Endothelial cell of umbilical vein (primary cell): ENCODE results near the gene NAV2. TPM values are rescaled to one million over a fixed set of nuclear protein-coding genes. Genes with fewer than 3 reads are reported as not detected.

Experiments
- BruUV-seq: library from RNA; stranded (reverse); fragments of 400-500 nt; replicated peaks from 2 replicates; lab custom pipeline; 2021; lab: Mats Ljungman, UMichigan
- CTCF ChIA-PET: fragments of 300-600, 350-600 bp; sonication (Branson Sonifier 250); formaldehyde crosslinking; loops from one replicate; lab custom pipeline; 2021; ENCODE audit warnings: antibody characterized with exemption, inconsistent platforms; lab: Charles Lee
- POLR2A ChIA-PET: fragments of 300-600, 350-600 bp; sonication (Branson Sonifier 250); formaldehyde crosslinking; loops from one replicate; lab custom pipeline; 2021; ENCODE audit warnings: antibody characterized with exemption, inconsistent platforms; lab: Charles Lee
- DNase-seq: peaks from one replicate; pipeline ENCODE4 v3.0.0-alpha.2; 2011; ENCODE audit warnings: low read depth, low spot score
- FAIRE-seq: peaks from 2 replicates; lab custom pipeline; 2011; peaks lifted over from hg19 to GRCh38; lab: Jason Lieb, UNC
- H2AFZ ChIP-seq: 2 replicates; pipeline ENCODE4 v1.6.0; 2012; ENCODE audit warnings: low read depth, low read length, control low read depth, inconsistent platforms
- H3K27ac ChIP-seq: 2 replicates; pipeline ENCODE4 v1.5.1; 2011; ENCODE audit warnings: low read depth, mild to moderate bottlenecking, control low read depth, low read length, moderate library complexity; ENCODE audit not compliant: insufficient read depth
- H3K27me3 ChIP-seq, 2 experiments: 2 replicates each; pipeline versions ENCODE4 v1.6.0 to v1.6.1; 2011; ENCODE audit warnings: low read length in 2 of 2, mixed read lengths in 1 of 2; ENCODE audit not compliant: control insufficient read depth in 2 of 2, insufficient read depth in 2 of 2
- H3K36me3 ChIP-seq, 2 experiments: 2 replicates in 1 of 2; 3 replicates in 1 of 2; pipeline ENCODE4 v1.5.1; 2011; ENCODE audit warnings: low read length in 2 of 2, mild to moderate bottlenecking in 1 of 2, moderate library complexity in 1 of 2; ENCODE audit not compliant: control insufficient read depth in 2 of 2, insufficient read depth in 2 of 2; ENCODE audit errors: extremely low read depth in 1 of 2
- H3K4me1 ChIP-seq: 3 replicates; pipeline ENCODE4 v1.5.1; 2011; ENCODE audit warnings: mild to moderate bottlenecking, low read length; ENCODE audit not compliant: control insufficient read depth, insufficient read depth; ENCODE audit errors: extremely low read depth
- H3K4me2 ChIP-seq: 2 replicates; pipeline ENCODE4 v1.6.1; 2011; ENCODE audit warnings: low read length, control low read depth, mixed read lengths; ENCODE audit not compliant: insufficient read depth
- H3K4me3 ChIP-seq, 3 experiments: fragments of 200-600 bp in 1 of 3; sonication (generic), shearing (Covaris generic) in 1 of 3; replicated peaks in 1 of 3; 2 replicates each; pipeline ENCODE4 v1.5.1; 2011 to 2016; ENCODE audit warnings: control low read depth in 3 of 3, low read length in 3 of 3, mild to moderate bottlenecking in 2 of 3, inconsistent platforms in 1 of 3, low read depth in 1 of 3, moderate library complexity in 1 of 3; ENCODE audit not compliant: insufficient read depth in 1 of 3
- H3K79me2 ChIP-seq: 2 replicates; pipeline ENCODE4 v1.6.0; 2012; ENCODE audit warnings: low read length, inconsistent platforms; ENCODE audit not compliant: control insufficient read depth, insufficient read depth
- H3K9ac ChIP-seq: replicated peaks from 2 replicates; pipeline ENCODE3; 2011; ENCODE audit warnings: low read length, control low read depth; ENCODE audit not compliant: insufficient read depth; ENCODE audit errors: extremely low read depth
- H3K9me1 ChIP-seq: replicated peaks from 3 replicates; pipeline ENCODE4 v1.6.0; 2011; ENCODE audit warnings: mild to moderate bottlenecking, low read length; ENCODE audit not compliant: control insufficient read depth, insufficient read depth; ENCODE audit errors: extremely low read depth
- H3K9me3 ChIP-seq: replicated peaks from 2 replicates; pipeline ENCODE4 v1.5.1; 2012; ENCODE audit warnings: low read length, inconsistent platforms; ENCODE audit not compliant: control insufficient read depth, insufficient read depth
- H4K20me1 ChIP-seq: replicated peaks from 2 replicates; pipeline ENCODE3; 2011; ENCODE audit warnings: mild to moderate bottlenecking, low read length; ENCODE audit not compliant: control insufficient read depth, insufficient read depth; ENCODE audit errors: extremely low read depth
- EZH2 ChIP-seq: IDR thresholded peaks from 2 replicates; pipeline ENCODE4 v1.6.1; 2012; ENCODE audit warnings: borderline replicate concordance, low read depth, mild to moderate bottlenecking, moderate library complexity, low read length, inconsistent platforms; ENCODE audit not compliant: severe bottlenecking
- FOS ChIP-seq: IDR thresholded peaks from 2 replicates; pipeline ENCODE4 v1.6.1; 2011; ENCODE audit warnings: mild to moderate bottlenecking, low read length, moderate library complexity, borderline replicate concordance; ENCODE audit not compliant: insufficient read depth
- GATA2 ChIP-seq: IDR thresholded peaks from 2 replicates; pipeline ENCODE4 v1.7.0; 2011; ENCODE audit warnings: low read depth, mild to moderate bottlenecking, moderate library complexity, mixed read lengths, low read length; ENCODE audit not compliant: insufficient read length, insufficient read depth
- JUN ChIP-seq: IDR thresholded peaks from 2 replicates; pipeline ENCODE4 v1.6.1; 2011; ENCODE audit warnings: borderline replicate concordance, low read depth; ENCODE audit not compliant: insufficient read length, insufficient read depth
- MYC ChIP-seq: IDR thresholded peaks from one replicate; pipeline ENCODE4 v1.6.1; 2011; ENCODE audit warnings: mild to moderate bottlenecking, low read depth, low read length
- POLR2A ChIP-seq: IDR thresholded peaks from 2 replicates; pipeline ENCODE4 v1.6.1; 2012; ENCODE audit warnings: low read depth, mild to moderate bottlenecking, control low read depth, low read length
- POLR2AphosphoS5 ChIP-seq: IDR thresholded peaks from 2 replicates; pipeline ENCODE4 v1.6.1; 2012; ENCODE audit warnings: low read depth, mild to moderate bottlenecking, control low read depth, low read length, moderate library complexity; ENCODE audit not compliant: insufficient read depth
- dilution Hi-C: fragments of 300-500 bp; cut with MboI; formaldehyde crosslinking; loops from one replicate; pipeline ENCODE4 v1.15.0; 2019; ENCODE audit warnings: low sequenced_read_pairs; ENCODE audit not compliant: extremely low pct_ligation_motif_present
- intact Hi-C: fragments of 100-400 bp; cut with micrococcal nuclease; formaldehyde crosslinking; loops from one replicate; pipeline ENCODE4 v1.10.0; 2022
- polyA plus RNA-seq, 4 experiments: library from polyadenylated mRNA; depleted of rRNA in 3 of 4; stranded (reverse) in 3 of 4; unstranded in 1 of 4; fragments of >200 nt; gene quantifications; 2 replicates each; pipeline versions ENCODE4 v1.2.1 to v1.2.3, GENCODE V29; 2011 to 2012; ENCODE audit warnings: missing spikeins in 1 of 4
- total RNA-seq: library from RNA; stranded (reverse); gene quantifications from 2 replicates; pipeline ENCODE4 v1.2.3, GENCODE V29; 2021
- TF ChIP-seq, protein P1 (sequence below): IDR thresholded peaks from 2 replicates; pipeline ENCODE4 v1.6.1; 2011; ENCODE audit not compliant: insufficient read depth, insufficient read length
- TF ChIP-seq, protein P2 (sequence below), 2 donors: IDR thresholded peaks; 1 replicate in 1 of 2; 2 replicates in 1 of 2; pipeline ENCODE4 v1.5.1; 2011; ENCODE audit warnings: low read length in 2 of 2, mild to moderate bottlenecking in 2 of 2, moderate library complexity in 2 of 2, control low read depth in 1 of 2, inconsistent platforms in 1 of 2, low read depth in 1 of 2; ENCODE audit not compliant: insufficient read depth in 1 of 2; ENCODE audit errors: extremely low read depth in 1 of 2

Gene NAV2
- total and polyA plus RNA-seq, 2 donors (not counting 3 experiments of a cell fraction or from before 2014, with no cell fraction given): 10.9 to 68.0 TPM

DNA sequence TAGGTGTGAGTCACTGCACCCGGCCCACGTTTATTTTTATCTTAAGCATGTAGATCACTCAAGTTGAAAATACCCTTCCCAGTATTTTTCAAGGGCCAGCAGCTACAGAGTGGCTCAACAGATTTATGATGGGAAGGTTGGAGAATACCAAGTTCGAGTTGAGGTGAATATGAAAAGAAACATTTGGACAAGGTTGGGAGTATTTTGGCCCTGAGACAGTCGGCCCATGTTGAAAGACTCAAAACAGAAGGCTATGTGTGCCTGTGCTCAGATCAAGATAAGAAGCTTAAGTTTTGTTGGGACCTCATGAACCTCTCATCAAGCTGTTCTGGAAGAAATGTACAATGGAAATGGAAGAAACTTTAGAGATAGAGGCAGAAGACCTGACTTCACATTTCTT, 248.6 kb downstream of the NAV2 start:
- Histone ChIP-seq H3K4me3 (no peak overlapping the region), H4K20me1 (no peaks in the 10 kb centered on the region), H3K79me2 (peaks cover 10% of the 10 kb centered on the region), H3K9me3 (no peaks in the 10 kb centered on the region), H3K36me3 (peaks cover 0 to 3% of the 10 kb centered on the region in 2 experiments), H3K9me1 (no peaks in the 10 kb centered on the region), H3K9ac (no peak overlapping the region), H3K27ac (no peak overlapping the region), H3K27me3 (no peaks in the 10 kb centered on the region), H3K4me2 (no peak overlapping the region), H2AFZ (no peak overlapping the region), H3K4me1 (peaks cover 17% of the 10 kb centered on the region)
- FAIRE-seq: no peak
- TF ChIP-seq, protein P1, sequence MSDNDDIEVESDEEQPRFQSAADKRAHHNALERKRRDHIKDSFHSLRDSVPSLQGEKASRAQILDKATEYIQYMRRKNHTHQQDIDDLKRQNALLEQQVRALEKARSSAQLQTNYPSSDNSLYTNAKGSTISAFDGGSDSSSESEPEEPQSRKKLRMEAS: no peak
- TF ChIP-seq, protein P2, sequence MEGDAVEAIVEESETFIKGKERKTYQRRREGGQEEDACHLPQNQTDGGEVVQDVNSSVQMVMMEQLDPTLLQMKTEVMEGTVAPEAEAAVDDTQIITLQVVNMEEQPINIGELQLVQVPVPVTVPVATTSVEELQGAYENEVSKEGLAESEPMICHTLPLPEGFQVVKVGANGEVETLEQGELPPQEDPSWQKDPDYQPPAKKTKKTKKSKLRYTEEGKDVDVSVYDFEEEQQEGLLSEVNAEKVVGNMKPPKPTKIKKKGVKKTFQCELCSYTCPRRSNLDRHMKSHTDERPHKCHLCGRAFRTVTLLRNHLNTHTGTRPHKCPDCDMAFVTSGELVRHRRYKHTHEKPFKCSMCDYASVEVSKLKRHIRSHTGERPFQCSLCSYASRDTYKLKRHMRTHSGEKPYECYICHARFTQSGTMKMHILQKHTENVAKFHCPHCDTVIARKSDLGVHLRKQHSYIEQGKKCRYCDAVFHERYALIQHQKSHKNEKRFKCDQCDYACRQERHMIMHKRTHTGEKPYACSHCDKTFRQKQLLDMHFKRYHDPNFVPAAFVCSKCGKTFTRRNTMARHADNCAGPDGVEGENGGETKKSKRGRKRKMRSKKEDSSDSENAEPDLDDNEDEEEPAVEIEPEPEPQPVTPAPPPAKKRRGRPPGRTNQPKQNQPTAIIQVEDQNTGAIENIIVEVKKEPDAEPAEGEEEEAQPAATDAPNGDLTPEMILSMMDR (IDR thresholded peaks at IDR 0.05; ENCODE audit: extremely low read depth in 1 of 2, insufficient read depth in 1 of 2, low read depth in 1 of 2, low read length in 2 of 2): no peak
- TF ChIP-seq GATA2 (no peak), POLR2AphosphoS5 (no peak), MYC (no peak), FOS (no peak), EZH2 (no peak), JUN (no peak), POLR2A (no peak)
- ChIA-PET POLR2A (no interaction called here), CTCF (no interaction called here)
- intact Hi-C loops: no loop called here
- no TSS peak for BruUV-seq
- DNase-seq: no peak
- dilution Hi-C loops: no loop called here
